HepG2 (cell line): Measurements from ENCODE around the gene TMEM220. TPM values are rescaled to one million over a fixed set of nuclear protein-coding genes. Genes with fewer than 3 reads are reported as not detected.
A peak's percentile ranks its signal among the peaks of the same experiment; 100 is the strongest.

Experiments
- ETV6 ChIP-seq: sonication (generic); formaldehyde crosslinking; conservative IDR thresholded peaks from 2 replicates; pipeline ENCODE4 v1.4.0; 2020; ENCODE audit warnings: missing genetic modification reagents
- GRHL1 ChIP-seq: sonication (generic); formaldehyde crosslinking; conservative IDR thresholded peaks from 2 replicates; pipeline ENCODE4 v1.8.0; 2022; ENCODE audit warnings: missing genetic modification reagents
- MED13 ChIP-seq: sonication (generic); formaldehyde crosslinking; IDR thresholded peaks from 2 replicates; pipeline ENCODE4 v1.5.0; 2020; ENCODE audit warnings: missing genetic modification reagents
- MTERF4 ChIP-seq: sonication (generic); formaldehyde crosslinking; IDR thresholded peaks from 2 replicates; pipeline ENCODE4 v1.8.0; 2023; ENCODE audit warnings: mild to moderate bottlenecking, missing genetic modification reagents
- PAF1 ChIP-seq: IDR thresholded peaks from 2 replicates; pipeline ENCODE4 v1.6.1; 2016; ENCODE audit warnings: missing genetic modification reagents, missing compliant biosample characterization
- PCBP1 ChIP-seq: fragments of 200-400 bp; formaldehyde crosslinking; IDR thresholded peaks from 2 replicates; pipeline ENCODE4 v1.6.1; 2017; ENCODE audit warnings: mild to moderate bottlenecking, low read depth, low read length, borderline replicate concordance
- TBX3 ChIP-seq: fragments of 450-650 bp; IDR thresholded peaks from 2 replicates; pipeline ENCODE4 v1.6.1; 2017; ENCODE audit warnings: antibody characterized with exemption, mild to moderate bottlenecking, inconsistent platforms, borderline replicate concordance
- TOE1 ChIP-seq: sonication (generic); formaldehyde crosslinking; IDR thresholded peaks from 2 replicates; pipeline ENCODE4 v1.4.0; 2020; ENCODE audit warnings: mild to moderate bottlenecking, missing genetic modification reagents
- UBTF ChIP-seq: sonication (generic); formaldehyde crosslinking; IDR thresholded peaks from 2 replicates; pipeline ENCODE4 v1.4.0; 2020; ENCODE audit warnings: mild to moderate bottlenecking, missing genetic modification reagents
- ZBTB21 ChIP-seq: sonication (generic); formaldehyde crosslinking; IDR thresholded peaks from 2 replicates; pipeline ENCODE4 v1.4.0; 2020; ENCODE audit warnings: missing genetic modification reagents
- ZNF10 ChIP-seq: sonication (generic); formaldehyde crosslinking; IDR thresholded peaks from 2 replicates; pipeline ENCODE4 v1.4.0; 2020; ENCODE audit warnings: mild to moderate bottlenecking, low read depth, missing genetic modification reagents, borderline replicate concordance
- ZNF20 ChIP-seq: sonication (generic); formaldehyde crosslinking; IDR thresholded peaks from 2 replicates; pipeline ENCODE4 v1.4.0; 2020; ENCODE audit warnings: mild to moderate bottlenecking, moderate library complexity, missing genetic modification reagents
- ZNF496 ChIP-seq: sonication (generic); formaldehyde crosslinking; IDR thresholded peaks from 2 replicates; pipeline ENCODE4 v1.8.1; 2023; ENCODE audit warnings: mild to moderate bottlenecking, moderate library complexity, missing genetic modification reagents; ENCODE audit not compliant: insufficient replicate concordance
- ZNF572 ChIP-seq: sonication (generic); formaldehyde crosslinking; IDR thresholded peaks from 2 replicates; pipeline ENCODE4 v1.5.1; 2020; ENCODE audit warnings: mild to moderate bottlenecking, missing genetic modification reagents
- ZNF660 ChIP-seq: sonication (generic); formaldehyde crosslinking; IDR thresholded peaks from 2 replicates; pipeline ENCODE4 v1.5.1; 2020; ENCODE audit warnings: mild to moderate bottlenecking, low read depth, missing genetic modification reagents, borderline replicate concordance
- polyA plus RNA-seq, 8 experiments: library from polyadenylated mRNA; depleted of rRNA in 3 of 8; stranded (reverse) in 7 of 8; unstranded in 1 of 8; fragments of >200 nt; fragmentation: Illumina TruSeq in 4 of 8; extraction: Trizol in 4 of 8; gene quantifications; 2 replicates each; pipeline versions ENCODE4 v1.2.1 to v1.2.3, GENCODE V29; 2011 to 2016; ENCODE audit warnings: low read depth in 4 of 8, missing spikeins in 1 of 8, mixed read lengths in 1 of 8; ENCODE audit not compliant: insufficient read depth in 1 of 8
- total RNA-seq, 5 experiments: library from RNA; depleted of rRNA; stranded (reverse); fragments of >200 nt; fragmentation: Illumina TruSeq; extraction: Trizol; gene quantifications; 2 replicates each; pipeline ENCODE4 v1.2.3, GENCODE V29; 2016; ENCODE audit warnings: low read depth in 1 of 5
- TF ChIP-seq, protein P1 (sequence below): sonication (generic); formaldehyde crosslinking; IDR thresholded peaks from 2 replicates; pipeline ENCODE4 v1.5.0; 2020; ENCODE audit warnings: missing genetic modification reagents
- TF ChIP-seq, protein P2 (sequence below): sonication (generic); formaldehyde crosslinking; IDR thresholded peaks from 2 replicates; pipeline ENCODE4 v1.5.1; 2020; ENCODE audit warnings: missing genetic modification reagents, mild to moderate bottlenecking, borderline replicate concordance

The TMEM220 gene
- total and polyA plus RNA-seq, 2 of the 13 experiments (the other 11 are each of a cell fraction or from before 2014, with no cell fraction given), result 1.3 to 2.2 TPM

GRCh38 chr17:10729334-10730193, at the start of gene TMEM220 (continued):
- TF ChIP-seq UBTF (CRISPR knock-in tag), result peak; percentile 93
- TF ChIP-seq PCBP1, result no peak
- no peak for TF ChIP-seq ETV6
- no peak for TF ChIP-seq ZBTB21
- TF ChIP-seq, protein P1, sequence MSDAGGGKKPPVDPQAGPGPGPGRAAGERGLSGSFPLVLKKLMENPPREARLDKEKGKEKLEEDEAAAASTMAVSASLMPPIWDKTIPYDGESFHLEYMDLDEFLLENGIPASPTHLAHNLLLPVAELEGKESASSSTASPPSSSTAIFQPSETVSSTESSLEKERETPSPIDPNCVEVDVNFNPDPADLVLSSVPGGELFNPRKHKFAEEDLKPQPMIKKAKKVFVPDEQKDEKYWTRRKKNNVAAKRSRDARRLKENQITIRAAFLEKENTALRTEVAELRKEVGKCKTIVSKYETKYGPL (CRISPR knock-in tag), result 0 out of 2 replicates have a peak, but pooled peaks have one; percentile 34
- no peak for TF ChIP-seq ZNF660 (CRISPR knock-in tag)
- no peak; the same call in 1 of the 2 replicates for TF ChIP-seq GRHL1 (CRISPR knock-in tag)
- TF ChIP-seq ZNF572 (CRISPR knock-in tag), result no peak; the same call in 1 of the 2 replicates
- no peak for TF ChIP-seq TBX3
- TF ChIP-seq, protein P2, sequence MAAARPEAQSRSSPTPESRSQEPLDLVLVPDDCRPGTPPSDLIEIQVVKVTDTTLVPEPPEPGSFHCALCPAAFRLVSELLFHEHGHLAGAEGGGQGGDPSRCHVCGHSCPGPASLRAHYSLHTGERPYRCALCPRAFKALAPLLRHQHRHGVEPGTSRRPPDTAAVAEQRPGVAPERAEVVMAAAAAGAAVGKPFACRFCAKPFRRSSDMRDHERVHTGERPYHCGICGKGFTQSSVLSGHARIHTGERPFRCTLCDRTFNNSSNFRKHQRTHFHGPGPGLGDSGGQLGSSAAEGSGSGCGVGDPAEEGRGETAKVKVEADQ (CRISPR knock-in tag), result peak; percentile 52; the same call in 1 of the 2 replicates
- TF ChIP-seq TOE1 (CRISPR knock-in tag), result no peak
- TF ChIP-seq ZNF10, result no peak
- TF ChIP-seq ZNF496 (CRISPR knock-in tag), result no peak
- TF ChIP-seq MED13, result no peak
- peak; percentile 17; the same call in 1 of the 2 replicates for TF ChIP-seq MTERF4 (CRISPR knock-in tag)
- TF ChIP-seq PAF1 (CRISPR knock-in tag), result no peak
- no peak for TF ChIP-seq ZNF20 (CRISPR knock-in tag)
